HG03442 (cell line): Measurements from ENCODE around the gene FAM53C.
A peak's percentile ranks its signal among the peaks of the same experiment; 100 is the strongest.
"Not testable (repeated sequence)": the region's sequence is repeated elsewhere in the genome, so short reads cannot be mapped to it uniquely, and the experiment has no call there.

Experiments used
- ATAC-seq: cut with Tn5 transposase; IDR thresholded peaks from one replicate; pipeline ENCODE4 v1.9.1; 2021; ENCODE audit warnings: mild to moderate bottlenecking, moderate library complexity; ENCODE audit not compliant: unreplicated experiment

Gene FAM53C

GRCh38 chr5:138337685-138338410, at the start of gene FAM53C:
FAM53C (plus strand) TSS chr5:138338266; CDS start chr5:138341336, 3,070 bp downstream.
- peak; percentile 79 for ATAC-seq

DNA sequence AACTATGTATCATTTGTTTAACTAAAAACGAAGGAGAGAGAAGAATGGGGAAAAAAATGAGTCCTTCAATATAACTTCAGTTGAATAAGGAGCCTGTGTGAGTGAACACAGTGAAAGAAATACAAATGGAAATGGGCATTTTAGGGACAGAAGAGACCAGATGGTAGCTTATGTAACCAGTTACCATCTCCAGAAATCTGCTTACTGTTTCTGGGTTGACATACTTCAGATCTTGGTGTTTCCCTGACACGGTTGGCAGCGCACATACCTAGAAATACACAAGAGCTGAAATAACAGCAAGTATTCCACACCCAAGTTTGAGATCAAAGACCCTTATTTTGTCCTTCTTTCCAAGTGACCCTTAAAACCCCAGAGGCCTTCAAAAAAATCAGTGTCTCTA, 48.8 kb upstream of the FAM53C start:
- ATAC-seq: no peak

DNA sequence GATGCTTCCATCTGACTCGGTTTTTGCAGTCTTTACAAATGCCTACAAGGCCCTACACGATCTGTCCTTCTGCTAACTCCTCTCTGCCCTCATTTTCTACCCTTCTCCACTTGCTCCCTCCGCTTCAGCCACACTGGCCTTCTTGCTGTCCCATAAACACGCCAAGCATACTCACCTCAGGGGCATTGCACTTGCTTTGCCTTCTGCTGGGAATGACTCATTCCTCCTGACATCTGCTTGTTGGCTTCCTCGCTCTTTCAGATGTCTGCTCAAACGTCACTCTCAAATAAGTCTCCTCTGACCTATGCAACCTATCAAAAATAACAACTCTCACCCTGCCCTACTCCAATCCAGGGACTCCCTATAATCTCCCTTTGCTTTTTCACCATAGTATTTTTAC, 34.7 kb upstream of the FAM53C start:
- no peak for ATAC-seq

- no peak for ATAC-seq
Measured at GRCh38 chr5:138305797-138306196, 32.3 kb upstream of the FAM53C start.

DNA sequence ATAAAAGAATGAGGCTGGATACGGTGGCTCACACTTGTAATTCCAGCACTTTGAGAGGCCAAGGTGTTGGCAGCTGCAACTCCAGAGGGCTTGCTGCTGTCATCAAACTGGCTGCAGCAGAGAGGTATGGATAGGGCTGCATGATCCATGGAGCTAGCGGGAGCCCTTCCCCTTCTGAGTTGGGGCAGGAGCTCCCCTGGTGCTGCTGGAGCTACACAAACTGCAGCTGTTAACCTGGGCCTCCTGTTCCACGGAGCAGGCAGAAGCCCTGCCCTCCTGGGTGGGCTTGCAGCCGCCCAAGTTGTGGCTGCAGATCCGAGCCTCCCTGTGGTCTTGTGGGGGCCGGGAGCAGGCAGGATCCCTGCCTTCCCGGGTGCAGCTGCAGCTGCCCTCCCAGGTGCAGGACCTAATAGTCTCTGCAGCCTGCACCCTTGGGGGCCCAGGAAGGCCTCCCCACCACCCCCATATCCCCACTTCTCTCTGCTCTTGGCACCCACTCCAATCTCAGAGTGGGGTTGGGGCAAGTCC, 22.3 kb upstream of the FAM53C start:
- ATAC-seq: no peak

DNA sequence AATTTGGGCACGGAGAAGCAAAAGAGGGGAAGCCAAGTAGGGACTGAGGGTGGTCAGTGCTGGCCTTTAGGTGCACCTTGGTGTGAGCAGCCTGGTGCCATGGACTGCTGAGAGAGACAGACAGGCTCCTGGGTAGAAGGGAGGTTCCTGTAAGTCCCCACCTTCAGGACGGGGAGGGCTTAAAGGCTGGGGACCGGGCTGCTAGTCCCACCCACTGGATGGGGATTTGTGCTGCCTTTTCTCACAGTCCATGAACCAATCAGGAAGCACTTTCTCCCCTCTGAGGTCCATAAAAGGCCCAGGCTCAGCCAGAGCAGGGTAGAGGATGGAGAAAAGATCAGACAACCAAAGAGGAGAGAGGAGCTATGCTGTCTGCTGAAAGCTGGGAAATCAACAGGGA, 21.7 kb upstream of the FAM53C start:
- ATAC-seq: no peak

GRCh38 chr5:138318211-138318610, 19.9 kb upstream of the FAM53C start:
- ATAC-seq: not testable (repeated sequence)

DNA sequence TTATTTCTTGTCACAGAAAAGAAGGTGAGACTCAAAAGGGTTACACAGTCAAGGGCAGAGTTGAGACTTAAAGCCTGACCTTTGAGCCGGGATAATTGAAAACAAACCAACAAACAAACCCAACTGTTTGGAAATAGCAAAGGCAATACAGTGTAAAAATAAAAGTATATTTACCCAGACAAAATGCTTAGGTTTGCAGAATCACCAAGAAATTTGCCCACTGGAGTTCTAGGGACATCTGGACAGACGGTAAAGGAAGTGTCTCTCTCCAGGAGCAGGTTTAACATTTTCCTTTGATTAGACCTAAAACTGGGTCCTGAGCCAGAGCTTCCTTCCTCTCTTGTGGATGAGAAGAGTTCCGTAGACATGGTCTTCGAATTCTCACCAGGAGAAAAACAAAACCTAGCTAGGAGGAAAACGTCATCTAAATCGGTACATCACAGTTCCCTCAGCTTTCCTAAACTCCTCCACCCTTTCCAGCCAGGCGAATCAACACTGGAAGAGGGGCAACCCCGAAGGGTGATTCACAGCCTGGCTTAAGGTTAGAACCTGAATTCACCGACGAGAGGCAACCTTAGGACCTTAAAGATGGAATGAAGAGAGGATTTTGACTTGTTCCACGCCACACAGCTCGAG, 7.1 kb upstream of the FAM53C start:
- ATAC-seq: no peak

DNA sequence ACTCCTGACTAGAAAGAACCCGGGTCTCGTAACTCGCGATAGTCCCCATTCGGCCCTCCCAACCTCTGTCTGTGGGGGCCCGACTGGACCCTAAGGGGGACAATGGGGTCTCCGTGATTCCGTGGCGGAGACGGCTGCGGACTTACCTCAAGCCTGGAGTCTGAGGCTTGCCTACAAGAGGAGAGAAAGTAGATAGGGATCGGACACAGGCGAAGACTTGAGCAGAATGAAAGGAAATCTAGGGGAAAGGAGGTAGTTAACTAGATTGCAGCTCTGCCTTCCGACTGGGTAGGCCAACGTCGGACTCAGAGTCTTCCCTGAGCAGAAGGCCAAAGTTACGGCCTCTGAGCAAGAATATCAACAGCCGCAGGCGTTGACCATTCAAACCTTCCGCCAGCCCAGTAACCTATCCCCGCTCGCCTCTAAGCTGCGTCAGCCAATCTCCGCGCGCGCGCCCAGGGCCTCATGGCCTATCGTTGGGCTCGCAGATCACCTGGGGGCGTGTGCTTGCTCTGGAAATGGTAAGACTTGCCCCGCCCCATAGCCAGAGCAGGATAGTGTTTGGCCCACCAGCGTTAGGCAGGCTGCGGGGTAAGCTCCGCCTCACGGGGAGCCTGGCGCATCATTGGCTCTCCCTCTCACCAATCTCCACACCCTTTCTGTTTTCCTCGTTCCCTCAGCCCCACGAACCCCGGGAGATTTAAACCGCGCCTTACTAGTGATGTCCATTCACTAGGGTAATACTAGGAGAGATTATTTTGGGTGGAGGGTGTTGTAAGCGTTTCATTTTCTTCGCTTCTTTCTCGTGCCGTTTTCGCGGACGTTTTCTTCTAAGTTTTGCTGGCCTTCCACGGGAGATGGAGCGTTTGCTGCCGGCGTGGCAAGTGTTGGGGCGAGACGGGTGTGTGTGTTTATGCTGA, 6.4 kb upstream of the FAM53C start, which contains the start of gene CDC25C:
Gene CDC25C (minus strand): TSS at position 356 of the 920 bp plus-strand sequence. CDS start 624 bp downstream, outside the sequence.
- peak; percentile 98 for ATAC-seq

GRCh38 chr5:138334867-138335447, 3.1 kb upstream of the FAM53C start:
- no peak for ATAC-seq

DNA sequence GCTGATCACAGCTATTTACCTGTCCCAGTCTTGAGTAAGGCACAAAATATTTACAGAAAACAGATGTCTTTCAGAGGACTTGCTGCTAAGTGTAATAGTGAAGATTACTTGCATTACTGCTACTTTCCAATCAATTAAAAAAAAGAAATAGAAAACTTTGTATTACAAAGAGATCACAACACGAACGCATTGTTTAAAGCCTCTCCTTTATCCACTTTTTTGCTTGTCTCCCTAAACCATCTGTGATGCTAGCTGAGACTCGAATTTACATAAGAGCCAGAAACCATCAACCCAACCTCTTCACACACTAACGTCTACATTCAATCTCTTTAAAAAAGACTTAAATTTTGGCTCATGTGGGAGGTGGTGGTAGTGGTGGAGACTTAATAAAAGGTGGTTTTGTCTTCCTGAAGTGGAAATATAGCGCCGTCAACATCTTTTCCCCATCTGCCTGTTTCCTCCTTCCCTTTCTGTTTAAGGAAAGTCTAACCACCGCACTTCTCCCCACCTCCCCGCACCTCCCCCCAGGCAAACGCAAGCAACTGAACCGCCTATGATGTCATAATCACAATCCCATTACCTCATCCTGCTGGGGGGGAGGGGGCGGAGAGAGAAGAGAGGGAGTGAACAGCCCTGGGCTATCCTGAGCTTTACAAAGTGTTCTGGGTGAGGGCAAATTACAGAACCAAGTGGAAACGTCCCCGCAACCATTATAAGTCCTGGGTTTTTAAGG, 948 bp upstream of the FAM53C start:
- ATAC-seq: peak; percentile 17

DNA sequence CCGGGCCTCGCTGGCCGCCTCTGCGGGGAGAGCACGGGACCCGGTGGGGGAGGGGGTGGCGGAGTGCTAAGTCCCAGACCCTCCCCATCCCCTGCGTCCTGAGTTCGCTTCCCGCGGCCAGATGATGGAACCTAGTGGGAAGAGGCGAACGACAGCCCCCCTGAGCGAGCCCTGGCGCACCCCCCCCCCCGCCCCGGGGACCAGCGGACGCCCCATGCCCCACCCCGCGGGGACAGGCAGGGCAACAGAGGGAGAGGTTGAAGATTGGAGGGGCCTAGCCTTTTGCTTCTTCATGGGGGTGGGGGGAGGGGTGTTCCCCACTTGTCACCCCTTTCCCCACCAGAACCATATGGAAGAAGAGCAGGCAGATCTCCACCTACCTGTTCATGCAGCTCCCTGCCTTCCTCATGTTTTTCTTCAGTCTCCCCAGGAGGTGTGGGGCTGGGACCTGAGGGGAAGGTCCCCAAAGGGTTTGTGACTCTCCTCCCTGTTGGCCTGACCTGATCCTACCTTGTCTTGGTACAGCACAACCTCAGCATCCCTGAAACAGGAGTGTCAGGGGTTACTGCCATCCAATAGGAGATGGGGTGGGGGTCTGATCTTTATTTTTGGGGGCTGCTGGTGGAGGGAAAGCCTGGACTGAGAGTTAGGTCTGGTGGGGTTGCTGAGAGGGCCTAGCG, 485 bp downstream of the FAM53C start:
- ATAC-seq: no peak

DNA sequence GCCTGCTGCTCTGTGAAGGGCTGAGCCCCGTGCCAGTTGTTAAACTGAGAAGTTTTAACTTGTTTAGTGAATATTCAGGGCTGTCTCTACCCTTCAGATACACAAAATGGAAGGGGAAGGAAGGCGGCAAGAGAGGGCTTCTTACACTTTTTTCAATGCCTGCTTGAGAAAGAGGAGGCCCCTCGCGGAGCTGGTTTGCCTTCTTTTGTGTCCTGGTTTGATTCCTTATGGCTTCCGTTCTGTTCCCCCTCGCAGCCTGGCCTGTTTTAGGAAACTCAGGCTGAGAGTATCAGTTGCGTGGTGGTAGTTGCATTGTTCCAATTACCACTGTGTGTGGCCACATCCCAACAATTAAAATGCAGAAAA, 1.0 kb downstream of the FAM53C start:
- ATAC-seq: no peak

DNA sequence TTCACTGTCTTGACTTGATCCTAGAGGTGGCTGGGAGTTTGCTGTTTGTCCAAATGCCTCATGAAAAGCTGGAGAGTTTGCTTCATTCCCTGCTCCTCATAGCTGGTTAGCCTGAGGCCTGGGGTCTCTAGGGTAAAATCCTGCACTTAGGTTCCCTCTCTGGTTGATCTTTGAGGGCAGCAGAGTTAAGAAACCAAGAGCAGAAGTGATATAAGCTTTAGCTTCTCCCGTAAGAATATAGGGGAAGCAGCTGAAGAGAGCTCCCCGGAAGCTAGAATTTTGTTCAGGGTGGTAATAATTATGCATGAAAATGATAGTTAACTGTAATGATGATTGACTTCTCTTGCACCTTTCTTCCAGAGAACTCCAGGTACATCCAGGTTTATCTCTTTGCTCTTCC, 1.4 kb downstream of the FAM53C start:
- ATAC-seq: no peak

DNA sequence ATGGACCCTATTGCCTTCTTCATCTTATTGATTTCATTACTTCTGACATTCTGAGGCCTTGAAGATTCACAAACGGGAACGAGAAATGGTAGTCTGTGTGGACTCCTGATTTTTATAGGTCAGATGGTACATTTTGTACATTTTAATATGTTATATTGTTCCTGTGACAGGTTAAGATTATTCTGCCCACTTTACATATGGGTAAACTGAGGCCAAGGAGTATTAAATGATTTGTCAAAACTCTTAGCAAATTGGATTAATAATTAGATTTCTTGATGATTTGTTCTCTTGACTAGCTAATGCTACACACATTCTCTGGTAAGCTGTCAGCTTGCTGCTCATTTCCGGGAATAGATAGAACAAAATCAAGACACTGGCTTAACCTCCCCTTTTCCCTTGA, 1.9 kb downstream of the FAM53C start:
- no peak for ATAC-seq

DNA sequence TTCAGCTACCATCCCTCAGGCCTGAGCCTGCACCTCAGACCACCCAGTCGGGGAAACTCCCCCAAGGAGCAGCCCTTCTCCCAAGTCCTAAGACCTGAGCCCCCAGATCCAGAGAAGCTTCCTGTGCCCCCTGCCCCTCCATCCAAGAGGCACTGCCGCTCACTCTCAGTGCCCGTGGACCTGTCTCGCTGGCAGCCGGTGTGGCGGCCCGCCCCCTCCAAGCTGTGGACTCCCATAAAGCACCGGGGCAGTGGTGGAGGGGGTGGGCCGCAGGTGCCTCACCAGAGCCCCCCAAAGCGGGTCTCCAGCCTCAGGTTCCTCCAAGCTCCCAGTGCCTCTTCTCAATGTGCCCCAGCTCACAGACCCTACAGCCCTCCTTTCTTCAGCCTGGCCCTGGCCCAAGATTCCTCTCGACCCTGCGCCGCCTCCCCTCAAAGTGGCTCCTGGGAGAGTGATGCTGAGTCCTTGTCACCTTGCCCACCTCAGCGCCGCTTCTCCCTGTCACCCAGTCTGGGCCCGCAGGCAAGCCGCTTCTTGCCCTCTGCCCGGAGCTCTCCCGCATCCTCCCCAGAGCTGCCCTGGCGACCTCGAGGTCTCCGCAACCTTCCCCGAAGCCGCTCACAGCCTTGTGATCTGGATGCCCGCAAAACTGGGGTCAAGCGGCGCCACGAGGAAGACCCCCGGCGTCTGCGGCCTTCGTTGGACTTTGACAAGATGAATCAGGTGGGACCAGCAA, 7.0 kb downstream of the FAM53C start:
- ATAC-seq: no peak

DNA sequence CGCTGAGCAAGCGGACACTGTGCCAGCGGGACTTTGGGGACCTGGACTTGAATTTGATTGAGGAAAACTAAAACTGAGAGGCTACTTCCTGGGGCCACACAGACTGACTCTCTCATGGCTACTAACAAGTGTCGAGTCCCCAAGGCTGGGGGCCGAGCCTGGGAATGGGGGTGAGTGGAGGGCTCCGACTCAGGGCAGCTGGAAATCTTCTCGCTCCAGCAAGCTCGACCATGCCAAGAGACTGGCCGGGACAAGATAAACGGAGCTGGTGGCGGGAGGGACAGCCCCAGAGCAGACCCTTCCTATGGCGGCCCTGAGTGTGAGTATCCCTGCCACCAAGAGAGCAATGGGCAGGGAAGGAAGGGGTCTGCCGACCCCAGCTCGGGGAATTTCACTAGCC, 8.8 kb downstream of the FAM53C start:
- ATAC-seq: no peak

DNA sequence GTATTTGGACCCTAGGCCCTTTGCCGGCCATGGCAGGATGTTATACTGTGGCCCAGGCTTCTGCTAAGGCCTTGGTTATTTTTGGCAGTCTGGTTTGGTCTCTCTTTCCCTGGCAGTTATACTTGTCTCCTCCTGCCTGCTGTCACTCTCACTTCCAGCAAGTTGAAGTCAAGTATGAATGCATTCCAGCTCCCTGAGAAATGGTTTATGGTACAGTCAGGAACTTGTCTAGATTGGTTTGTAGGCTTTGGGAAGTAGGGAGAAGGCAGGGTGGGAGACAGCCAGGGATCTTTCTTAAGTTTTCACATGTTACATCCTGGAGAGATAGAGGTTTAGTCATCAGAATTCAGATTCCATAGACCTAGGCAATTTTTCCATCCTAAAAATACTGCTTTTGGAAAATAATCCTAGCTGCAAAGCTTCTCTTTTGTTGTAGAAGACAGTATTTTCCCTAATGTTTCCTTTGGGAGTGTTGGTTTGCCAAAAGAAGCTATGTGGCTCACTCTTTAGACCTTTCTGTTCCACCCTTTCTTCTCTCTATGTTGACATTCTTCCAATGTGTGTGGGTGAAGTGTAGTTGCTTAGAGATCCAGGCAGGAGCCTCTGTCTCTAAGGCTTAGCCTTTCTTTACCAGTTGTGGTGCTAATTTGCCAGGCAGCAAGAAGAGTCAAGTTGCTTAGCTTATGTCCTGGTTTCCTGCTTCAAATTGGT, 11.9 kb downstream of the FAM53C start:
- ATAC-seq: no peak

DNA sequence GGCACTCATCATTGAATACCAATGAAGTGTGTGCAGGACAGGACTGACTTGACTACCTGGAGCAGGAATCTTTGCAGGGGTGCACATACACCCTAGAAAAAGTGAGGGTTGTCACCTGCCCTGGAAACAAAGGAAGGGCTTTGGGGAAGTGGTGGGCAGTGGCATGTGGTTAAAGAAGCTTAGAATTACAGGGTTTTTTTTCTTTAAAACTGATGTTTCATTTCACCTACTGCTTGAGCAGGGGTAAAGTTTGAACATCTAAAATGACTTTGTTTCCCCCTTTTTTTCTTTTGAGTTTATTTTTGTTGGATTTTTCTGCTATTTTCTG, 12.5 kb downstream of the FAM53C start:
- ATAC-seq: no peak
